ENCODE results near the gene NKD2. TPM values are rescaled to one million over a fixed set of nuclear protein-coding genes. Genes with fewer than 3 reads are reported as not detected.

The NKD2 gene
- total and polyA plus RNA-seq, 9 of the 15 experiments (the other 6 are each of a cell fraction or from before 2014, with no cell fraction given): 0.09 to 0.64 (median 0.27) TPM; not detected in 5

GRCh38 chr5:989961-990530, 18.6 kb upstream of the NKD2 start (continued):
- TF ChIP-seq SPI1 (IDR thresholded peaks at IDR 0.05; ENCODE audit: borderline replicate concordance, low read depth, low read length) (peak; percentile 74; the same call in 1 of the 2 replicates), MGA (IDR thresholded peaks at IDR 0.05) (peak; percentile 31; the same call in 1 of the 2 replicates), USF1 (CRISPR knock-in tag; IDR thresholded peaks at IDR 0.05) (peak; percentile 46), RBM14 (IDR thresholded peaks at IDR 0.05; ENCODE audit: borderline replicate concordance, insufficient read depth, low read depth, low read length) (no peak), HMG20B (CRISPR knock-in tag; IDR thresholded peaks at IDR 0.05) (peak; percentile 25; the same call in 1 of the 2 replicates), RB1 (IDR thresholded peaks at IDR 0.05; ENCODE audit: low read depth) (peak; percentile 71; the same call in 1 of the 2 replicates), L3MBTL2 (IDR thresholded peaks at IDR 0.05) (peak; percentile 84)

Data from K562 (cell line).